ENCODE results near the gene DNAJC19.
A peak's percentile ranks its signal among the peaks of the same experiment; 100 is the strongest.
"Not testable (repeated sequence)": the region's sequence is repeated elsewhere in the genome, so short reads cannot be mapped to it uniquely, and the experiment has no call there.

DNAJC19 gene

GRCh38 chr3:180989291-180990163 is at the start of gene DNAJC19:
Gene DNAJC19, minus strand, starts transcription at chr3:180989736. Its CDS starts 134 bp downstream, at chr3:180989602.
- peak; percentile 91 to 98 for DNase-seq

- DNase-seq: no peak
These were observed 41.4 kb upstream of the DNAJC19 start for GRCh38 chr3:181030948-181031347.

GRCh38 chr3:181025204-181025603 is 35.7 kb upstream of the DNAJC19 start:
- no peak for DNase-seq

GRCh38 chr3:181017690-181018089 is 28.2 kb upstream of the DNAJC19 start:
- DNase-seq: no peak

- DNase-seq: no peak
These were observed 19.7 kb upstream of the DNAJC19 start for GRCh38 chr3:181009225-181009624.

- no peak for DNase-seq
These were observed 19.3 kb upstream of the DNAJC19 start for GRCh38 chr3:181008796-181009195.

- no peak for DNase-seq
These were observed 17.7 kb upstream of the DNAJC19 start for GRCh38 chr3:181007262-181007661.

- DNase-seq: no peak
These were observed 17.0 kb upstream of the DNAJC19 start for GRCh38 chr3:181006541-181006940.

GRCh38 chr3:181003469-181003868 is 13.9 kb upstream of the DNAJC19 start:
- not testable (repeated sequence) for DNase-seq

- DNase-seq: not testable (repeated sequence)
These were observed 12.8 kb upstream of the DNAJC19 start for GRCh38 chr3:181002331-181002730.

- DNase-seq: no peak
These were observed 6.9 kb upstream of the DNAJC19 start for GRCh38 chr3:180996415-180996932.

GRCh38 chr3:180990505-180990904 is 969 bp upstream of the DNAJC19 start:
- DNase-seq: no peak

GRCh38 chr3:180987344-180987743 is 2.2 kb downstream of the DNAJC19 start:
- DNase-seq: no peak

GRCh38 chr3:180986366-180986765 is 3.2 kb downstream of the DNAJC19 start:
- not testable (repeated sequence) for DNase-seq

GRCh38 chr3:180983136-180983535 is 6.4 kb downstream of the DNAJC19 start:
- DNase-seq: no peak

GRCh38 chr3:180981912-180982311 is 7.6 kb downstream of the DNAJC19 start:
- no peak for DNase-seq

- no peak for DNase-seq
These were observed 8.9 kb downstream of the DNAJC19 start for GRCh38 chr3:180980611-180981010.

GRCh38 chr3:180979961-180980360 is 9.6 kb downstream of the DNAJC19 start:
- DNase-seq: no peak

- DNase-seq: no peak
These were observed 12.0 kb downstream of the DNAJC19 start for GRCh38 chr3:180977498-180977897.

- DNase-seq: no peak
These were observed 15.2 kb downstream of the DNAJC19 start for GRCh38 chr3:180974286-180974685.

- no peak for DNase-seq
These were observed 16.0 kb downstream of the DNAJC19 start for GRCh38 chr3:180973543-180973942.

GRCh38 chr3:180970931-180971330 is 18.6 kb downstream of the DNAJC19 start:
- DNase-seq: no peak

GRCh38 chr3:180962530-180962929 is 27.0 kb downstream of the DNAJC19 start:
- DNase-seq: no peak

GRCh38 chr3:180961552-180961951 is 28.0 kb downstream of the DNAJC19 start:
- no peak for DNase-seq
